Pancreas (tissue), 10 donors: ENCODE data around the gene DLGAP1. TPM values are rescaled to one million over a fixed set of nuclear protein-coding genes. Genes with fewer than 3 reads are reported as not detected.

Experiments
- ATAC-seq, 4 donors: fragments of 200-7000 bp; cut with Tn5 transposase; one replicate each; pipeline versions ENCODE4 v1.8.0 to v1.9.1; 2020; ENCODE audit warnings: mild to moderate bottlenecking in 4 of 4, moderate library complexity in 4 of 4
- DNase-seq, 6 donors: peaks; one replicate each; pipeline ENCODE4 v3.0.0-alpha.2; 2020
- FAIRE-seq: peaks from 2 replicates; lab custom pipeline; 2012; peaks lifted over from hg19 to GRCh38; lab: Jason Lieb, UNC
- H3K27ac ChIP-seq, 4 donors: fragments of 200-600 bp; sonication (generic); 1 replicate in 3 of 4; 2 replicates in 1 of 4; pipeline versions ENCODE4 v1.5.0 to v1.8.0; 2020
- H3K27me3 ChIP-seq, 4 donors: fragments of 200-600 bp; one replicate each; pipeline ENCODE4 v1.8.0; 2021
- H3K36me3 ChIP-seq, 3 donors: fragments of 200-600 bp; sonication (generic) in 1 of 3; one replicate each; pipeline versions ENCODE4 v1.5.0 to v1.8.0; 2020 to 2021
- H3K4me1 ChIP-seq, 3 donors: fragments of 200-600 bp; one replicate each; pipeline ENCODE4 v1.8.0; 2021
- H3K4me3 ChIP-seq, 4 donors: fragments of 200-600 bp; sonication (generic) in 2 of 4; one replicate each; pipeline versions ENCODE4 v1.5.0 to v1.8.0; 2020 to 2021
- H3K9me3 ChIP-seq, 4 donors: fragments of 200-600 bp; one replicate each; pipeline ENCODE4 v1.8.0; 2021
- CTCF ChIP-seq, 4 donors: fragments of 200-600 bp; sonication (generic) in 3 of 4; IDR thresholded peaks; one replicate each; pipeline versions ENCODE4 v1.5.0 to v1.8.0; 2021; ENCODE audit warnings: antibody characterized with exemption in 4 of 4
- WGBS, 2 donors: extraction: QIAGEN DNeasy Blood & Tissue Kit; methylation state at CpG; one replicate each; pipeline ENCODE4 v1.1.7; 2013; 5-methylcytosine and 5-hydroxymethylcytosine counted together
- intact Hi-C, 3 donors: fragments of 100-400 bp; cut with DNase I; formaldehyde crosslinking; loops; one replicate each; pipeline versions ENCODE4 v1.11.1 to v1.14.2; 2022
- polyA plus RNA-seq, 2 donors: library from polyadenylated mRNA; stranded (reverse); fragments of 200-250 nt; gene quantifications; one replicate each; pipeline ENCODE4 v1.2.3, GENCODE V29; 2013
- total RNA-seq, 6 donors: library from RNA; stranded (reverse); fragmentation: NEBNext Ultra II Directional in 4 of 6; extraction: Animal tissue kit (Norgen Biotek cat#: 25700) in 4 of 6; gene quantifications; one replicate each; pipeline versions ENCODE4 v1.2.1 to v1.2.4, GENCODE V29; 2021 to 2023
- donor health status: healthy with polysubstance abuse.
- donor health status: DM: no; HTN: no; CAD: no; lungs with moderate emphysema.
- donor health status: DM: no; HTN: no; CAD: no.
- donor health status: control.
- donor health status: control.
- donor health status: Bipolar disorder and iron deficiency.
- donor health status: DM: yes; HTN: yes; CAD: no.
- donor health status: DM: no; HTN: no; CAD: no.
- donor health status: DM: no; HTN: no; CAD: no.
- donor health status: DM: yes; HTN: yes; CAD: no.

The DLGAP1 gene
- total and polyA plus RNA-seq, 8 donors, result 0.12 to 0.62 (median 0.30) TPM; not detected in 2

GRCh38 chr18:3528231-3528630 lies 926.9 kb downstream of the DLGAP1 start:
- WGBS, 2 donors, result 66 to 68% methylated on average over 4 of the region's 4 CpGs
- Histone ChIP-seq H3K27ac (no peak overlapping the region), H3K4me3 (no peak overlapping the region), H3K27me3 (no peaks in the 10 kb centered on the region), H3K9me3 (no peaks in the 10 kb centered on the region), H3K36me3 (no peaks in the 10 kb centered on the region), H3K4me1 (no peaks in the 10 kb centered on the region)
- no peak for ATAC-seq
- no peak for TF ChIP-seq CTCF (IDR thresholded peaks at IDR 0.05)
- no peak for DNase-seq
- intact Hi-C loops, result no loop called here
- no peak for FAIRE-seq

GRCh38 chr18:3526421-3527354 lies 928.4 kb downstream of the DLGAP1 start:
- no peak for DNase-seq
- 59 to 62% methylated on average over 13 of the region's 13 CpGs for WGBS, 2 donors
- ATAC-seq, result no peak
- intact Hi-C loops, result no loop called here
- no peaks in the 10 kb centered on the region for H3K36me3 ChIP-seq
- no peaks in the 10 kb centered on the region for H3K4me1 ChIP-seq
- no peak overlapping the region for H3K27ac ChIP-seq
- no peak overlapping the region for H3K4me3 ChIP-seq
- H3K9me3 ChIP-seq, result no peaks in the 10 kb centered on the region
- H3K27me3 ChIP-seq, result no peaks in the 10 kb centered on the region
- TF ChIP-seq CTCF (IDR thresholded peaks at IDR 0.05), result no peak
- FAIRE-seq, result no peak

- WGBS, 2 donors, result 80 to 83% methylated on average over 10 of the region's 10 CpGs
- no peak for DNase-seq
- no peak for FAIRE-seq
Measured at GRCh38 chr18:3525870-3526420, 929.2 kb downstream of the DLGAP1 start.

GRCh38 chr18:3524706-3525105 lies 930.4 kb downstream of the DLGAP1 start:
- no peak for ATAC-seq
- WGBS, 2 donors, result 69 to 75% methylated on average over 5 of the region's 5 CpGs
- no peak for TF ChIP-seq CTCF (IDR thresholded peaks at IDR 0.05)

More at GRCh38 chr18:3525870-3526420, 929.2 kb downstream of the DLGAP1 start:
- no peaks in the 10 kb centered on the region for H3K36me3 ChIP-seq
- H3K4me1 ChIP-seq, result no peaks in the 10 kb centered on the region
- TF ChIP-seq CTCF (IDR thresholded peaks at IDR 0.05), result no peak
- no peaks in the 10 kb centered on the region for H3K27me3 ChIP-seq
- intact Hi-C loops, result no loop called here
- no peak overlapping the region for H3K27ac ChIP-seq
- no peak for ATAC-seq
- no peaks in the 10 kb centered on the region for H3K9me3 ChIP-seq
- H3K4me3 ChIP-seq, result no peak overlapping the region

More at GRCh38 chr18:3524706-3525105, 930.4 kb downstream of the DLGAP1 start:
- FAIRE-seq (no peak), DNase-seq (no peak)
- H3K4me3 ChIP-seq, result no peak overlapping the region
- H3K27ac ChIP-seq, result no peak overlapping the region
- H3K4me1 ChIP-seq, result no peaks in the 10 kb centered on the region
- H3K9me3 ChIP-seq, result no peaks in the 10 kb centered on the region
- no peaks in the 10 kb centered on the region for H3K27me3 ChIP-seq
- intact Hi-C loops, result no loop called here
- H3K36me3 ChIP-seq, result no peaks in the 10 kb centered on the region
